ENCODE measurements around the gene ZBTB16.
A peak's percentile ranks its signal among the peaks of the same experiment; 100 is the strongest.

Gene ZBTB16

DNA sequence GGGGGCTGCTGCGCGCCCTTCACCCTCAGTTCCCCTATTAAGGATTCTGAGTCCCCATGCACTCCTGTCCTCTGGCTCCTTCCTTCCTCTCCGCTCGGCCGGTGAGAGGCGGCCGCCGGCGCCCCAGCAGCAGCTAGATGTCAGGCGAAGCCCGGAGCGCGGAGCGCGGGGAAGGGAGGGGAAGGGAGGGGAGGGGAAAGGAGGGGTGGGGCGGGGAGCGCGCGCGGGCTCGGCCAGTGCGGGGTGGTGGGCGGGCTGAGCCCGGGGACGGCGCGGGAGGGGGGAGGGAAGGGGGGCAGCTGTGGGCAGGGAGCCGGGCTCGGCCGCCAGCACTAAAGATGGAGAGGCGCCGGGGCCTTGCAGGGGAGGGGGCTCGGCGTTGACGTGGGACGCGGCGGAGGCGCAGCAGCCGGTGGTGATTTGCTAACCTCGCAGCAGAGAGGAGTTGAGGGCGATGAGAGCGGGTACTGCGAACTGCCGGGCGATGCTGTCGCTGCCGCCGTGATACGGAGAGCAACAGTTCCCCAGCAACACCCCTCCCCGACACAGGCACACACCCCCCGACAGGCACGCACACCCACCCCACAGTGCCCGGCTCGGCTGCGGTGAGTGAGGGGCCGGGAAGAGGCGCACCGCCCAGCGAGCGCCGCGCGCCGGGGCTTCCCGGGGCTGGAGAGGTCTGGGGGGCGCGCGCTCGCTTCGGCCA lies at the start of gene ZBTB16:
ZBTB16 (plus strand) TSS at position 434 of the 706 bp plus-strand sequence. CDS start 3,590 bp downstream, outside the sequence.
- DNase-seq: no peak

- no peak for DNase-seq
Measured at GRCh38 chr11:114010931-114011330, 48.6 kb upstream of the ZBTB16 start.

DNA sequence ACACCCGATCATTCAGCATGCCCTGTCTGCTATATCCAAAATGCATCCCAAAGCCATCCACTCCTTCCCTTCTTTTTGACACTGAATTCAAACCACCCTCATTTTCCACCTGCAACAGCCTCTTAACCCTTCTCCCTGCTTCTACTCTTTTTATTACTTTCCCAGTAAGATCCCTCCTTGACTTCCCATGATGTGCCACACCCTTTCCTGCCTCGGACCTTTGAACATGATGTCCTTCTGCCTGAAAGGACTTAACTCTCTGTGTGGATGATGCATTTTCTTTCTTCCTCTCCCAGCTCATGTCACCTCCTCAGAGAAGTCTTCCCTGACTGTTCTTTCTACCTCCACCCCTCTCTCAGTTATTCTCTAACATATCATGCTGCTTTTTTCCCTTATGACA lies 48.1 kb upstream of the ZBTB16 start:
- DNase-seq: no peak

DNA sequence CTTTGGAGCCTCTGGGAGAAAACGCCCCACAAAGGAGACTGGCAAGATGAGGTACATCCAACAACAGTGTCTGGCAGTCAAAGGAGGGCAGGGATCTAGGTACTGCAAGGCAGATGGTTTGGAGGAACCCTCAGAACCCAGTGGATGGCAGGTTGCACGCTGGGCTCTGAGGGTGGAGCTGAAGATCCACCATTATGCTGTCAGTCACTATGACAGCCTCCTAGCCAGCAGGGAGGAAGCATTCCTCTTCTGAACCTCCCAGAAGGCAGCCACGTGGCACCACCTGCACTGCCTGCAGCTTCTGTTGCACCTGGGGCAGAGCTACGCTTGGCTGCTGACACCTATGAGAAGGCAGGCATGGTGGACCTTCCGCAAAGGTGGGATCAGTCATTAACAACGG lies 44.4 kb upstream of the ZBTB16 start:
- DNase-seq: no peak

DNA sequence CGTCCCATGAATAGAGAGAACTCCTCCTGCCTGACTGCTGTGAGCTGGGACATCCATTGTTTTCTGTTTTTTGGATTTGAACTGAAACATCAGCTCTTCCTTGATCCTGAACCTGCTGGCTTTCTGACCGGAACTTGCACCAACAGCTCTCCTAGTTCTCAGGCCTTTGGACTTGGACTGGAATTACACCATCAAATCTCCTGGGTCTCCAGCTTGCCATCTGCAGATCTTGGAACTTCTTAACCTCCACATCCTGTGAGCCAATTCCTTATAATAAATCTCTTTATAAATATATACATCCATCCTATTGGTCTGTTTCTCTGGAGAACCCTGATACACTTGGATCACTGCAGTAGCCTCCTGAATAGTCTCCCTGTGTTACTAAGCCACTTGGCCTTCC lies 42.5 kb upstream of the ZBTB16 start:
- DNase-seq: no peak

DNA sequence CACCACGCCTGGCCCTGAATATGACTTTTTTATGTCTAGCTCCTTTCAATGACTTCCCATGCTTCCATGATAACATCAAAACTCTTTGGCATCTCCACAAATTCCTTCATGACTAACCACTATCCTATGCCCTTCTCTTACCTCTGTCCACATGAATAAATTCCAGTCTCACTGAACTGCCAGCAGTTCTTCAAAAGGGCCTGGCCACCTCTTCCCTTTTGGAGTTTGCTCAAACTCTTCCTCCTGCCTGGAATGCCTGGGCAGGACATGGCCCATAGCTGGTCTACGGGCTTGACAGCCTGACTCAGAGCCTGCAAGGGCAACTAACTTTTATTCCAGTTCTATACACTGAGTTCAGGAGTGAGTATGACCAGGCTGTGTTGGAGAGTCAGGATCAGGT lies 41.8 kb upstream of the ZBTB16 start:
- no peak for DNase-seq

DNA sequence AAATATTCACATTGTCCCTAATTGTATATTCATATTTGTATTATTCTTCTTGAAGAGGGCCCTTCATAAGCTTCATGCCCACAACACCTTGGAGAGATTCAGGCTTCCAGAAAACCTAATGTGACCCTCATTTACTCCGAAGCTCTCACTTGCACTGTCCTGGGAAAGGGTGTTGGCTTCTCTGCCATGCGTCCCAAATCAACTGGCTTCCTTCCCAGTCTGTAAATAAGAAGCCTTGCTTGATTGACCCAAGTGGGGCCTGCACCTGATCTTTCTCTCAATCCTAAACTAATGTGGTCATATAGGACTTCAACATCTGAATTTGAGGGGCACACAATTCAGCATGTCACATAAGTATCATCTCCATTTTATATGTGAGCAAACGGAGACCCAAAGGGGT lies 40.5 kb upstream of the ZBTB16 start:
- DNase-seq: no peak

- no peak for DNase-seq
Measured at GRCh38 chr11:114019574-114019973, 39.9 kb upstream of the ZBTB16 start.

- DNase-seq: no peak
Measured at GRCh38 chr11:114025329-114025907, 34.1 kb upstream of the ZBTB16 start.

- no peak for DNase-seq
Measured at GRCh38 chr11:114026355-114026754, 33.2 kb upstream of the ZBTB16 start.

DNA sequence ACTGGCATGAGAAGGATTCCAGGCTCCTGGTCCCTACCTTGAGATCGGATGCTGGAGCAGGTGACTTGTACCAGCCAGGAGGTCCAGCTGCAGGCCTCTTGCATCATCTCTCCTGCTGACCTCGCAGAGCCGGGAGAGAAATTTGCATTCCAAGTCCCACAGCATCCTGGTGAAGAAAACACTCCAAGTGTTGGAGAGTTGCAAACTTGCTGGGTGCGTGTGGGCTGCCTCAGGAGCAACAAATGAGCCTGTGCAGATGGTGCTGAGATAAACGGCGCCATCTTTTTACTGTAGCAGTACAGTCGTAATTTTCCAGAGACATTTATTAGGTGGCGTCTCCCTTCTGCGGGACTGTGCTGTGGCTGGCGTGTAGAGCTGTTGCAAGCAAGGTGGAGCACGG lies 32.1 kb upstream of the ZBTB16 start:
- no peak for DNase-seq

DNA sequence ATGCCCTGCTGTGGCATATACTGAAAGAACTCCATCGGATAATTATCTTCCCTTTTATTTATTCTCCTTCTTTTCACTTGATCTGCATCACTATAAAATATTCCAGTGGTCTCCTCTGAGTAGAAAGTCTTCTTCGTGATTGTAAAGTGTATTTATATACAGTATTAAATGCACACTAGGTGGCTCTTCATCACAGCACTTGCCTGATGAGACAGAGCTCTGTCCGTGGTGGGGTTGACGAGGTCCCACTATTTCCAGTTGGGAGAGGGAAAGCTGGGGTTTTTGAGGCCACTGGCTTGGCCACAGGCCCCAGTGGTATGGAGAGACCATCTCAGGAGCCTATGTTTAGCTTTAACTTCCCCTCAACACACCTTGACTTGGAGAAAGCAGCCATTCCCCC lies 31.6 kb upstream of the ZBTB16 start:
- no peak for DNase-seq

- no peak for DNase-seq
Measured at GRCh38 chr11:114031246-114031966, 28.1 kb upstream of the ZBTB16 start.

DNA sequence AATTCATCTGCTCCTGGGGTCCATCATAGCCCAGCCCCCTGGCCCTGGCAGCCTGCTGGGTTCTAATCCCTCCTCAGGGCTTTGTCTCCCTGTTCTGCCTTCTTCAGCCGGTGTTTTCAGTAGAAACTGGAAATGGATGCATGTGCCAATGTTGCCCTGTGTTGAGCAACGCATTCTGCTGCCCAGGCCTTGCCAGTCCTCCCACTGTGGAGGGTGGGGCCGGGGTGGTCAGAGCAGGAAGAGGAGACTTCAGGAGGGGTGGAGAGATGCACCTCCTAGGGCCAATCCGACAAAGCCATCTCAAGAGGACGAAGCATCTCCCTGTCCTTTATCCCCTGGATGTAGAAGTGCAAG lies 27.6 kb upstream of the ZBTB16 start:
- DNase-seq: no peak

GRCh38 chr11:114033066-114033465 lies 26.4 kb upstream of the ZBTB16 start:
- DNase-seq: no peak

GRCh38 chr11:114033572-114033971 lies 25.9 kb upstream of the ZBTB16 start:
- no peak for DNase-seq

- DNase-seq: no peak
Measured at GRCh38 chr11:114034956-114035355, 24.6 kb upstream of the ZBTB16 start.

- DNase-seq: peak; percentile 11
Measured at GRCh38 chr11:114036147-114036811, 23.2 kb upstream of the ZBTB16 start.

- no peak for DNase-seq
Measured at GRCh38 chr11:114036958-114037357, 22.6 kb upstream of the ZBTB16 start.

DNA sequence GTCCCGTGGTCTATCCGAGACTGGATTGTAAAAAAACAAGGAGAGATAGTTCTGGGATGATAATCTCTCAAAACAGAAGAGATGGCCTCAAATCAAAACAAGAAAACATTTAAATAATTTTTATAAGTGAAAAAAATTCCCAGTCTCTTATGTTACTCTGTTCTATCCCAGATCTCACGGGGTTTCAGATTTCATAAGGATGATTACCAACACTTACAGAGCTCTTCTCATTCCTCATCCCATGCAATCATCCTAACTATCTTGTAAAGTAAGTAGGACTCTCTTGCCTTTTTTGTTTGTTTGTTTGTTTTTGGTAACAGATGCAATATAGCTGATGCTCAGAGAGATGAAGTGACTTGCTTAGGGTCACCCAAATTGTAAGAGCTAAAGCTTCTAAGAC lies 20.0 kb upstream of the ZBTB16 start:
- DNase-seq: no peak

DNA sequence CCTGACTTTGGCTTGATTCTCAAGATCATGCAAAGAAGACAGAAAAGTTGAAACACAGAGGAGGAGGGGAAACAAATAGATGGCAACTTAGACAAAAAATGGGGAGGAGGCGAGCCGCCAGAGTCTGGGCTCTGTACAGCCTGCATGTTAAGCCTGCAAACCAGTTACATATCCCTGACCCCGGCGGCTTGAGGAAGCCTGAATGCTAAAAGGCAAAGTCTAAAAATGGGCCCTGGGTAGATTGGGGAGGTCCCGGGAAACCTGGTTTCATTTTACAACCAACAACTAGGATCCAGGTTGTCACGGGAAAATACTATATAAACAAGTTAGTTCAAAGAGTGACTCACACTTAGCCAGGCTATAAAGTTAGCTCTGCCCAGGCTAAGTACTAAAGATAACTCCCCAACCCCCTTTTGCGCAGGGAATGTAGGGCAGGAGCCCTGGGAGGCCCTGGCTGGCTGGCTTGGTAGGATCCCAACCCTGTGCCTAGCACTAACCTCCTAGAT lies 18.8 kb upstream of the ZBTB16 start:
- DNase-seq: no peak

DNA sequence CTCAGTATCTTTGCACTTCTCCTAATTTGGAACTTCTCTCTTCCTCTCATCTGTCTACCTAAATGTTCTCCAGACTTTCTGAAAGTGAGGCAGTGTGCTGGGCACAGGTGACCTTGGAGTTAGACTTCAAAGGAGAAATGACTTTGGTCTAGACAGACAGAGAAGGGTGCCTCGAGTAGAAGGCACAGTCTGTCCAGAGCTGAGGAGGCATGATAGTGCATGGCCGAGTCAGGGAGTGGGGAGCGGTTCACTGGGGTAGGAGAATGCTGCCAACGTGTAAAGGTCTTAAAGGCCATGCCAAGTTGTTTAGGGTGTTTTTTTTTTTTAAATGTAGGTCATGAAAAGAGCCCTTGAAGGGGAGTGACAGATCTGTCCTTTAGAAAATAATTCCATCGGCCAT lies 17.3 kb upstream of the ZBTB16 start:
- no peak for DNase-seq

GRCh38 chr11:114044042-114044871 lies 15.3 kb upstream of the ZBTB16 start:
- no peak for DNase-seq

Measured in GOT3 (cell line).